ENCODE measurements around the gene RFX8. TPM values are rescaled to one million over a fixed set of nuclear protein-coding genes. Genes with fewer than 3 reads are reported as not detected.
A peak's percentile ranks its signal among the peaks of the same experiment; 100 is the strongest.

Gene RFX8
- polyA plus RNA-seq, 1 of the 3 experiments (the other 2 are of a cell fraction), result 0.07 TPM

DNA sequence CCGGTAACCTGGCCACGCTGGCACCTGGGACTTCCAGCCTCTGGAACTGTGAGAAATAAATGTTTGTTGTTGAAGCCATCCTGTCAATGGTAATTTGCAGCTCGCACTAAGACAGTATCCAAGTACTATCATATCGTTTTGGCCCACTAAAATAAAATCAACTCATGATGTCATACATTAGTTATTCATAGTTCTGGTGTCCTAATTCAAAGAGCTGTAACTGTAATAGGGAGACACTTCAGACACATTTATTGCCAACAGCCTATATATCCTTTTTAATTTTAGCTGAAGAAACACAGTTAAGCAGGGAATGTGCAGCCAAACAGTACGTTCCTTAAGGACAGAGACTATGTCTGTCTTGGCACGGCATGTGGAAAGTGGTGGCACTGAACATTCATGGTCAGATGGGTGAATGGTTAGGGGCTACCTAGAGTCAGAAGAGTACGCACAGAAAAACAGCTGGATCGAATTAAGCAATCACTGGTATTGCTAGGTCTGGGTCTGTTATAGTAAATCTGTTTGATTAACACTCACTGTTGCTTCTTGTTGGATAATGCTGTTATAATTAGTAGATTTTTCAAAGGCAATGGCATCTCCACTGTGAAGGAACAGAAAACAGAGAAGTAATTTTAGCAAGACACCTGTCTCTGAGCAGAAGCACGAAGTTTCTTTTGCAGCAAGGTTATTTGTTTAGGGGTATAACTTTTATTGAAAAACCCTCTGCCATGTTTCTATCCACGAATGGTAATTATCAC, 46.3 kb downstream of the RFX8 start:
- no peaks in the 10 kb centered on the region for H3K9me2 ChIP-seq

GRCh38 chr2:101427743-101428142, 47.2 kb downstream of the RFX8 start:
- ChIA-PET CTCF (interaction anchor here (1.2 to 2.9 kb wide), 3 partner anchors 9 to 423 kb away, joined by 3 to 14 read pairs (median 6); no protein-coding TSS in a partner anchor), POLR2A (no interaction called here)
- no peak for DNase-seq
- Histone ChIP-seq H3K9me2 (no peaks in the 10 kb centered on the region), H3K9ac (no peak overlapping the region), H4K20me1 (ENCODE audit: insufficient read depth) (no peaks in the 10 kb centered on the region), H3K9me3 (no peaks in the 10 kb centered on the region), H3K27ac (ENCODE audit: low read depth in 2 of 2, low read length in 1 of 2) (no peak overlapping the region), H3K36me3 (replicated peaks in 1 of 2; ENCODE audit: control insufficient read depth in 1 of 2, insufficient read depth in 2 of 2, low read length in 1 of 2) (no peaks in the 10 kb centered on the region), H2AFZ (ENCODE audit: low read depth) (no peak overlapping the region), H3K79me2 (ENCODE audit: insufficient read depth) (no peaks in the 10 kb centered on the region), H3K27me3 (ENCODE audit: insufficient read depth) (no peaks in the 10 kb centered on the region), H3K4me1 (ENCODE audit: control insufficient read depth in 1 of 2, insufficient read depth in 2 of 2, low read depth in 1 of 2, low read length in 1 of 2) (peaks cover 0 to 14% of the 10 kb centered on the region in 2 experiments; a peak in 3 of 4 replicates), H3K4me2 (no peak overlapping the region), H3K4me3 (ENCODE audit: low read depth in 2 of 2, low read length in 1 of 2) (no peak overlapping the region), H3F3A (replicated peaks; ENCODE audit: insufficient read depth) (peaks cover 4% of the 10 kb centered on the region)
- WGBS (ENCODE audit: low lambda C conversion rate), result 92% methylated on average over 13 of the region's 13 CpGs
- no peak for TF ChIP-seq REST (IDR thresholded peaks at IDR 0.05; ENCODE audit: low read depth, low read length)
- no peak for TF ChIP-seq FOSL2 (IDR thresholded peaks at IDR 0.05; ENCODE audit: borderline replicate concordance, low read depth)
- TF ChIP-seq SMC3 (IDR thresholded peaks at IDR 0.05; ENCODE audit: low read depth, low read length), result no peak
- no peak for TF ChIP-seq CTCF (IDR thresholded peaks at IDR 0.05)
- no peak for TF ChIP-seq TCF12 (IDR thresholded peaks at IDR 0.05)
- TF ChIP-seq YY1 (IDR thresholded peaks at IDR 0.05; ENCODE audit: low read depth), result no peak
- TF ChIP-seq RFX5 (IDR thresholded peaks at IDR 0.05; ENCODE audit: low read length), result no peak
- no peak for TF ChIP-seq PBX3 (IDR thresholded peaks at IDR 0.05)
- TF ChIP-seq NRF1 (IDR thresholded peaks at IDR 0.05; ENCODE audit: low read depth, low read length), result no peak
- no peak for TF ChIP-seq FOXJ3 (CRISPR knock-in tag; IDR thresholded peaks at IDR 0.05)
- no peak for TF ChIP-seq POLR2AphosphoS5 (IDR thresholded peaks at IDR 0.05; ENCODE audit: low read depth, low read length)
- no peak for TF ChIP-seq JUND (IDR thresholded peaks at IDR 0.05)
- no peak for TF ChIP-seq RCOR1 (IDR thresholded peaks at IDR 0.05; ENCODE audit: low read length)
- no peak for TF ChIP-seq TEAD4 (IDR thresholded peaks at IDR 0.05; ENCODE audit: borderline replicate concordance, insufficient read depth)

More for the DNA sequence above, 46.3 kb downstream of the RFX8 start:
- H3K4me2 ChIP-seq, result no peak overlapping the region
- POLR2A ChIA-PET, result no interaction called here
- H3K4me1 ChIP-seq (ENCODE audit: control insufficient read depth in 1 of 2, insufficient read depth in 2 of 2, low read depth in 1 of 2, low read length in 1 of 2), result peaks cover 0 to 16% of the 10 kb centered on the region in 2 experiments; a peak in 3 of 4 replicates
- no peaks in the 10 kb centered on the region for H3K36me3 ChIP-seq (replicated peaks in 1 of 2; ENCODE audit: control insufficient read depth in 1 of 2, insufficient read depth in 2 of 2, low read length in 1 of 2)
- TF ChIP-seq ZBTB33 (IDR thresholded peaks at IDR 0.05; ENCODE audit: borderline replicate concordance, low read depth) (no peak), TCF12 (IDR thresholded peaks at IDR 0.05) (peak; percentile 56)
- DNase-seq, result peak; percentile 40
- no peaks in the 10 kb centered on the region for H4K20me1 ChIP-seq (ENCODE audit: insufficient read depth)
- WGBS (ENCODE audit: low lambda C conversion rate), result 41% methylated on average over 8 of the region's 10 CpGs
- H3K27me3 ChIP-seq (ENCODE audit: insufficient read depth), result no peaks in the 10 kb centered on the region
- no peak overlapping the region for H3K9ac ChIP-seq
- H3K79me2 ChIP-seq (ENCODE audit: insufficient read depth), result no peaks in the 10 kb centered on the region
- no peak overlapping the region for H2AFZ ChIP-seq (ENCODE audit: low read depth)
- CTCF ChIA-PET, result interaction anchor here (1.2 to 2.9 kb wide), 2 partner anchors 9 to 422 kb away, joined by 3 to 14 read pairs; no protein-coding TSS in a partner anchor
- H3K4me3 ChIP-seq (ENCODE audit: low read depth in 2 of 2, low read length in 1 of 2), result no peak overlapping the region
- H3K9me3 ChIP-seq, result no peaks in the 10 kb centered on the region
- H3K27ac ChIP-seq (ENCODE audit: low read depth in 2 of 2, low read length in 1 of 2), result no peak overlapping the region; a peak in 1 of 4 replicates
- H3F3A ChIP-seq (replicated peaks; ENCODE audit: insufficient read depth), result peaks cover 4% of the 10 kb centered on the region

All from SK-N-SH (cell line).